PC-3 (cell line): ENCODE data around the gene RAD17. TPM values are rescaled to one million over a fixed set of nuclear protein-coding genes. Genes with fewer than 3 reads are reported as not detected.

ENCODE experiments used
- ATAC-seq: fragments of 200-7000 bp; cut with Tn5 transposase; 2 replicates; pipeline ENCODE4 v1.9.1; 2020; ENCODE audit warnings: mild to moderate bottlenecking, moderate library complexity
- BruUV-seq: library from RNA; stranded (reverse); fragments of 400-500 nt; replicated peaks from 2 replicates; lab custom pipeline; 2021; lab: Mats Ljungman, UMichigan
- CTCF ChIA-PET: fragments of 300-600 bp; sonication (Branson Sonifier 250); formaldehyde crosslinking; loops from one replicate; lab custom pipeline; 2022; ENCODE audit warnings: antibody characterized with exemption; lab: Charles Lee
- POLR2A ChIA-PET: fragments of 300-600 bp; sonication (Branson Sonifier 250); formaldehyde crosslinking; loops from one replicate; lab custom pipeline; 2022; ENCODE audit warnings: antibody characterized with exemption; ENCODE audit not compliant: unreplicated experiment; lab: Charles Lee
- DNase-seq: peaks from one replicate; pipeline ENCODE4 v3.0.0-alpha.2; 2015
- H2AFZ ChIP-seq: fragments of 300-600 bp; sonication (generic); 2 replicates; pipeline ENCODE4 v1.6.0; 2016; ENCODE audit warnings: antibody characterized with exemption, low read length
- H3F3A ChIP-seq: fragments of 300-600 bp; sonication (generic); one replicate; pipeline ENCODE4 v1.6.0; 2017; ENCODE audit warnings: antibody characterized with exemption, low read length, control low read depth, mild to moderate bottlenecking; ENCODE audit not compliant: unreplicated experiment
- H3K27ac ChIP-seq: fragments of 300-600 bp; sonication (generic); 2 replicates; pipeline ENCODE4 v1.5.1; 2016; ENCODE audit warnings: mild to moderate bottlenecking, low read length
- H3K27me3 ChIP-seq: fragments of 300-600 bp; sonication (generic); 2 replicates; pipeline ENCODE4 v1.6.1; 2016; ENCODE audit warnings: low read length, mixed read lengths
- H3K36me3 ChIP-seq: fragments of 300-600 bp; sonication (generic); 2 replicates; pipeline ENCODE4 v1.6.1; 2016; ENCODE audit warnings: low read depth, mixed run types, low read length, mixed read lengths
- H3K4me1 ChIP-seq: fragments of 300-600 bp; sonication (generic); 2 replicates; pipeline ENCODE4 v1.5.1; 2016; ENCODE audit warnings: low read length; ENCODE audit not compliant: insufficient read depth
- H3K4me2 ChIP-seq: fragments of 300-600 bp; sonication (generic); 2 replicates; pipeline ENCODE4 v1.6.0; 2016; ENCODE audit warnings: low read length
- H3K4me3 ChIP-seq: fragments of 300-600 bp; sonication (generic); 2 replicates; pipeline ENCODE4 v1.5.1; 2016; ENCODE audit warnings: mild to moderate bottlenecking, low read length, mixed read lengths
- H3K79me2 ChIP-seq: fragments of 300-600 bp; sonication (generic); 2 replicates; pipeline ENCODE4 v1.6.1; 2017; ENCODE audit warnings: low read length, mixed read lengths
- H3K9ac ChIP-seq: fragments of 300-600 bp; sonication (generic); 2 replicates; pipeline ENCODE4 v1.6.0; 2016; ENCODE audit warnings: mild to moderate bottlenecking, low read length
- H3K9me2 ChIP-seq: fragments of 300-600 bp; sonication (generic); replicated peaks from 2 replicates; pipeline ENCODE4 v1.6.1; 2016; ENCODE audit warnings: mixed run types, low read length, mixed read lengths
- H3K9me3 ChIP-seq: fragments of 300-600 bp; sonication (generic); 2 replicates; pipeline ENCODE4 v1.6.1; 2016; ENCODE audit warnings: low read length, mixed read lengths
- H4K20me1 ChIP-seq: fragments of 300-600 bp; sonication (generic); 2 replicates; pipeline ENCODE4 v1.6.1; 2016; ENCODE audit warnings: low read length, mixed read lengths
- EZH2 ChIP-seq: fragments of 300-600 bp; sonication (generic); IDR thresholded peaks from one replicate; pipeline ENCODE4 v1.6.1; 2017; ENCODE audit warnings: antibody characterized with exemption, mild to moderate bottlenecking, low read length; ENCODE audit not compliant: unreplicated experiment
- EZH2phosphoT487 ChIP-seq: fragments of 300-600 bp; sonication (generic); IDR thresholded peaks from 2 replicates; pipeline ENCODE4 v1.6.1; 2018; ENCODE audit warnings: mild to moderate bottlenecking, antibody characterized with exemption, low read length, borderline replicate concordance
- intact Hi-C: fragments of 100-400 bp; cut with micrococcal nuclease; formaldehyde crosslinking; loops from 2 replicates; pipeline ENCODE4 v1.9.0; 2023
- total RNA-seq: library from RNA; depleted of rRNA; stranded (reverse); fragments of >200 nt; gene quantifications from 2 replicates; pipeline ENCODE4 v1.2.3, GENCODE V29; 2014
- TF ChIP-seq, protein P1 (sequence below): fragments of 300-600 bp; sonication (generic); conservative IDR thresholded peaks from 2 replicates; pipeline ENCODE4 v1.5.1; 2017; ENCODE audit warnings: antibody characterized with exemption, low read depth, mild to moderate bottlenecking, low read length

The RAD17 gene
- total RNA-seq, 1 experiment from 2014 or later, result 13.5 TPM

DNA sequence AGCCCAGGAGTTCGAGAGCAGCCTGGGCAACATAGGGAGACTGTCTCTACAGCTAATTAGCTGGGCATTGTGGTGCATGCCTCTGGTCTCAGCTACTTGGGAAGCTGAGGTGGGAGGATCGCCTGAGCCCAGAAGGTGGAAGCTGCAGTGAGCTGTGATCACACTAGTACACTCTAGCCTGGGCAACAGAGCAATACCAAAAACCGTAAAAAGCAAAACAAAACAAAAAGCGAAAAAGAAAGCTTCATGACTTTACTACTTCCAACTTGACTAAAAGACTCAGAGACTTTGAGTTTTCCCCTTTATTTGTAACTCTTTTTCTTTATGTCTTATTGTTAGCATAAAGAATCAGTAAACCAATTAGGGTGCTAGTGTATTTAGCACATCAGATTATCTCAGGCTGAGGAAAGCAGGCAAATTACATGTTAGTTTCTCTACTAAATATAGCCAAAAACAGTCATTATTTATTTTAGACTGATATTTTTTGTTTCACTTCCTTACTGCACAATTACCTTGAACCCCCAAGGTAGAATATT is 5.4 kb downstream of the RAD17 start:
- Histone ChIP-seq H3K4me1 (peaks cover 9% of the 10 kb centered on the region; the same call in 1 of the 2 replicates), H3K27ac (no peak overlapping the region), H3K4me2 (no peak overlapping the region), H4K20me1 (no peaks in the 10 kb centered on the region), H3K36me3 (no peaks in the 10 kb centered on the region; the same call in 1 of the 2 replicates), H3K9me2 (no peaks in the 10 kb centered on the region), H2AFZ (no peak overlapping the region), H3F3A (no peaks in the 10 kb centered on the region), H3K27me3 (no peaks in the 10 kb centered on the region), H3K79me2 (peaks cover 21% of the 10 kb centered on the region), H3K4me3 (no peak overlapping the region), H3K9me3 (no peaks in the 10 kb centered on the region), H3K9ac (no peak overlapping the region)
- TF ChIP-seq, protein P1, sequence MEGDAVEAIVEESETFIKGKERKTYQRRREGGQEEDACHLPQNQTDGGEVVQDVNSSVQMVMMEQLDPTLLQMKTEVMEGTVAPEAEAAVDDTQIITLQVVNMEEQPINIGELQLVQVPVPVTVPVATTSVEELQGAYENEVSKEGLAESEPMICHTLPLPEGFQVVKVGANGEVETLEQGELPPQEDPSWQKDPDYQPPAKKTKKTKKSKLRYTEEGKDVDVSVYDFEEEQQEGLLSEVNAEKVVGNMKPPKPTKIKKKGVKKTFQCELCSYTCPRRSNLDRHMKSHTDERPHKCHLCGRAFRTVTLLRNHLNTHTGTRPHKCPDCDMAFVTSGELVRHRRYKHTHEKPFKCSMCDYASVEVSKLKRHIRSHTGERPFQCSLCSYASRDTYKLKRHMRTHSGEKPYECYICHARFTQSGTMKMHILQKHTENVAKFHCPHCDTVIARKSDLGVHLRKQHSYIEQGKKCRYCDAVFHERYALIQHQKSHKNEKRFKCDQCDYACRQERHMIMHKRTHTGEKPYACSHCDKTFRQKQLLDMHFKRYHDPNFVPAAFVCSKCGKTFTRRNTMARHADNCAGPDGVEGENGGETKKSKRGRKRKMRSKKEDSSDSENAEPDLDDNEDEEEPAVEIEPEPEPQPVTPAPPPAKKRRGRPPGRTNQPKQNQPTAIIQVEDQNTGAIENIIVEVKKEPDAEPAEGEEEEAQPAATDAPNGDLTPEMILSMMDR, result no peak
- TF ChIP-seq EZH2phosphoT487 (no peak), EZH2 (no peak)
- CTCF ChIA-PET, result no interaction called here
- POLR2A ChIA-PET, result no interaction called here
- intact Hi-C loops, result no loop called here
- no peak for DNase-seq
- BruUV-seq, result no TSS peak
- no peak for ATAC-seq

DNA sequence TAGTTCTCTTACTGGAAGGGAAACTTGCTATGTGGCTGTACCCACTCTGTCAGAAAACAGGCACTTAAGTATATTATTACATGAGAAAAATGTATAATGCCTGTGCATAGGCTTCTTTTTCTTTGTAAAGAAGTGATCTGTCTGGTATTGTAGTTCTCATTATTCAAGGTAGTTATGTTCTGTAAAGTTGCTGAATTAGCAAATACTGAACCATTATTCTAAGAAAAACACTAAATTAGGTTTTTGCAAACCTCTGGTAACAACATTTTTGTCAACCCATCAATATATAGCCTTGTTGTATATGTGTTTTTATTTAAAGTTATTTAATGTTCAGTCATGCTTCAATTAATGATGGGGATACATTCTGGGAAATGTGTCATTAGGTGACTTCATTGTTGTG is 8.8 kb downstream of the RAD17 start:
- BruUV-seq, result no TSS peak
- DNase-seq (no peak), ATAC-seq (no peak)
- CTCF ChIA-PET, result no interaction called here
- no peak overlapping the region for H3K4me3 ChIP-seq
- POLR2A ChIA-PET, result no interaction called here
- H3K4me2 ChIP-seq, result no peak overlapping the region
- no peak overlapping the region for H2AFZ ChIP-seq
- H3K27me3 ChIP-seq, result no peaks in the 10 kb centered on the region
- H3K9ac ChIP-seq, result no peak overlapping the region
- no peaks in the 10 kb centered on the region; the same call in 1 of the 2 replicates for H3K36me3 ChIP-seq
- no peaks in the 10 kb centered on the region for H3K79me2 ChIP-seq
- no peaks in the 10 kb centered on the region for H3K9me3 ChIP-seq
- H3F3A ChIP-seq, result no peaks in the 10 kb centered on the region
- no peaks in the 10 kb centered on the region for H3K4me1 ChIP-seq
- intact Hi-C loops, result no loop called here
- H3K9me2 ChIP-seq, result no peaks in the 10 kb centered on the region
- TF ChIP-seq, protein P1, result no peak
- no peak for TF ChIP-seq EZH2phosphoT487
- no peak for TF ChIP-seq EZH2
- no peak overlapping the region for H3K27ac ChIP-seq
- H4K20me1 ChIP-seq, result no peaks in the 10 kb centered on the region

DNA sequence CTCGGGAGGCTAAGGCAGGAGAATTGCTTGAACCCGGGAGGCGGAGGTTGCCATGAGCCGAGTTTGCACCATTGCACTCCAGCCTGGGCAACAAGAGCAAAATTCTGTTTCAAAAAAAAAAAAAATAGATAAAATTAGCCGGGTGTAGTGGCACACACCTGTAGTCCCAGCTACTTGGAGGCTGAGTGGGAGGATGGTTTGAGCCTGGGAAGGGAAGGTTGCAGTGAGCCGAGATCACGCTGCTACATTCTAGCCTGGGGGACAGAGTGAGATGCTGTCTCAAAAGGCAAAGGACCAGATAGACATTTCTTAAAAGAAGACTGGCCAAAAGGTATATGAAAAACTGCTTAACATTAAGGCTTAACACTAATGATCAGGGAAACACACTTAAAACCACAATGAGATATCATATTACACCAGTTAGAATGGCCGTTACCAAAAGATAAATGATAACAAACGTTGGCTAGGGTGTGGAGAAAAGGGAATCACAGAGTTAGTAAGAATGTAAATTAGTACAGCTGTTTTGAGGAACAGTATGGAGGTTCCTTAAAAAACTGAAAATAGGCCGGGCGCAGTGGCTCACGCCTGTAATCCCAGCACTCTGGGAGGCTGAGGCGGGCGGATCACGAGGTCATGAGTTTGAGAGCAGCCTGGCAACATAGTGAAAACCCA is 35.2 kb downstream of the RAD17 start:
- H3K27ac ChIP-seq, result no peak overlapping the region
- intact Hi-C loops, result loop anchor here (10.0 kb wide), 1 partner anchor 50 kb away; no protein-coding TSS in a partner anchor
- H3K4me3 ChIP-seq, result no peak overlapping the region
- no peaks in the 10 kb centered on the region for H3F3A ChIP-seq
- POLR2A ChIA-PET, result no interaction called here
- H3K9me2 ChIP-seq, result no peaks in the 10 kb centered on the region
- H3K27me3 ChIP-seq, result no peaks in the 10 kb centered on the region
- no peaks in the 10 kb centered on the region for H3K36me3 ChIP-seq
- no TSS peak for BruUV-seq
- CTCF ChIA-PET, result no interaction called here
- no peaks in the 10 kb centered on the region for H3K9me3 ChIP-seq
- H3K4me2 ChIP-seq, result no peak overlapping the region
- TF ChIP-seq EZH2 (no peak), EZH2phosphoT487 (no peak)
- TF ChIP-seq, protein P1, result no peak
- no peaks in the 10 kb centered on the region for H3K79me2 ChIP-seq
- ATAC-seq, result no peak
- H3K4me1 ChIP-seq, result no peaks in the 10 kb centered on the region
- no peak overlapping the region for H2AFZ ChIP-seq
- no peak for DNase-seq
- H3K9ac ChIP-seq, result no peak overlapping the region
- no peaks in the 10 kb centered on the region for H4K20me1 ChIP-seq
